Measurements from ENCODE around the gene NCBP2L. TPM values are rescaled to one million over a fixed set of nuclear protein-coding genes. Genes with fewer than 3 reads are reported as not detected.

Gene NCBP2L
- total RNA-seq, 1 donor from 2014 or later = not detected

GRCh38 chrX:107742700-107743191 lies 34.8 kb upstream of the NCBP2L start:
- no peak for DNase-seq (ENCODE audit: low read depth)
- H3K4me3 ChIP-seq (ENCODE audit: low read depth, low read length) = peak overlapping the region; percentile 43
- TF ChIP-seq CTCF (conservative IDR thresholded peaks at IDR 0.05; ENCODE audit: low read depth, low read length) = no peak

- no peak overlapping the region for H3K4me3 ChIP-seq (ENCODE audit: low read depth, low read length)
- no peak for TF ChIP-seq CTCF (conservative IDR thresholded peaks at IDR 0.05; ENCODE audit: low read depth, low read length)
- no peak for DNase-seq (ENCODE audit: low read depth)
Observed at GRCh38 chrX:107743995-107744394, 33.5 kb upstream of the NCBP2L start.

DNA sequence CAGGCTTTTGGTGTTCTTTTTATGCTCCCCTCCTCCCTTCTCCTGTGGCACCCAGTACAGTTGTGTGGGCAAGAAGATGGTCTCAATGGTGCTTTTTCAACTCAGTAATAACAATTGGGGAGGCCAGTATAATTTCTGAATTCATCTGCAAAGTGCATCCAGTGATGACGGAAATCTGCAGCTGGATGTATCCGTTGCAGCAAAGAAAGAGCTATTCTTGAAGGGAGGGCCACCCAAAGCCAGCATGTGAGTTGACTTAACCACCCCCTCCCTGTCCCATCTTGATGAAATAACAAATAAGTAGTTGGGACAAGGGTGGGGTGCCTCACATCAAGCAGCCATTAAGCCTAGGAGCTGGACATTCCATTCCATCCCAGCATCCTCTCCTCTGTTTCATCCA lies 32.7 kb upstream of the NCBP2L start:
- DNase-seq (ENCODE audit: low read depth) = no peak
- TF ChIP-seq CTCF (conservative IDR thresholded peaks at IDR 0.05; ENCODE audit: low read depth, low read length) = no peak
- H3K4me3 ChIP-seq (ENCODE audit: low read depth, low read length) = no peak overlapping the region

GRCh38 chrX:107747596-107748161 lies 29.9 kb upstream of the NCBP2L start:
- no peak for TF ChIP-seq CTCF (conservative IDR thresholded peaks at IDR 0.05; ENCODE audit: low read depth, low read length)
- no peak overlapping the region for H3K4me3 ChIP-seq (ENCODE audit: low read depth, low read length)
- no peak for DNase-seq (ENCODE audit: low read depth)

GRCh38 chrX:107748506-107748905 lies 29.0 kb upstream of the NCBP2L start:
- DNase-seq (ENCODE audit: low read depth) = no peak
- H3K4me3 ChIP-seq (ENCODE audit: low read depth, low read length) = no peak overlapping the region
- TF ChIP-seq CTCF (conservative IDR thresholded peaks at IDR 0.05; ENCODE audit: low read depth, low read length) = no peak

GRCh38 chrX:107750263-107750662 lies 27.3 kb upstream of the NCBP2L start:
- TF ChIP-seq CTCF (conservative IDR thresholded peaks at IDR 0.05; ENCODE audit: low read depth, low read length) = no peak
- no peak overlapping the region for H3K4me3 ChIP-seq (ENCODE audit: low read depth, low read length)
- no peak for DNase-seq (ENCODE audit: low read depth)

DNA sequence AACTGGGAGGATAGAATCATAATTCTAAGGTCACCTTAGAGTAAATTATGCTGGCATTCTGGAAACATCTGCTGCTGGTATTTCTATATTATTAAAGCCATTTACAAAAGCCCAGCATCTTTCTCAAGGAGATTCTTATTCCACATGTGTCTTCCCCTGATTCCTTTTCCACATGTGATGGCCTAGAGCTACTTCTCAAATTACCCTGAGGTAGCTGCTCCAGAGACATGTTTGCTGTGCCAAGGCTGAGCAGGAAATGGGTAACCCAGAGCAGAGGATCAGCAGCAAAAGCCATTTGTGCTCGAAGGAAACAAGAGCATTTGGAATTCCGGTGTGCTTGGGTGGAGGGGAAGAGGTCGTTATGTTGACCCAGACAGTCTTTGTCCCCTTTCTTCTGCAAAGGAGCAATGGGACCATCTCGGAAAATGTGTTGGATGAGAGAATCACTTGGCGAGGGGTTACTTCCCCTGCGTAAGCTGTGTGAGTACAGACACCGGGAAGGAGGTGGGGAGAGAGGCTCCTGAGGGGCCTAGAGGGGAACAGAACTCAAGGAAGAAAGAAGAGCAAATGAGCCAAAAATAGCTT lies 26.6 kb upstream of the NCBP2L start:
- TF ChIP-seq CTCF (conservative IDR thresholded peaks at IDR 0.05; ENCODE audit: low read depth, low read length) = no peak
- no peak overlapping the region for H3K4me3 ChIP-seq (ENCODE audit: low read depth, low read length)
- no peak for DNase-seq (ENCODE audit: low read depth)
